Measurements from ENCODE around the gene B3GNT7. TPM values are rescaled to one million over a fixed set of nuclear protein-coding genes. Genes with fewer than 3 reads are reported as not detected.
A peak's percentile ranks its signal among the peaks of the same experiment; 100 is the strongest.
"Not testable (repeated sequence)": the region's sequence is repeated elsewhere in the genome, so short reads cannot be mapped to it uniquely, and the experiment has no call there.

B3GNT7 gene, protein sequence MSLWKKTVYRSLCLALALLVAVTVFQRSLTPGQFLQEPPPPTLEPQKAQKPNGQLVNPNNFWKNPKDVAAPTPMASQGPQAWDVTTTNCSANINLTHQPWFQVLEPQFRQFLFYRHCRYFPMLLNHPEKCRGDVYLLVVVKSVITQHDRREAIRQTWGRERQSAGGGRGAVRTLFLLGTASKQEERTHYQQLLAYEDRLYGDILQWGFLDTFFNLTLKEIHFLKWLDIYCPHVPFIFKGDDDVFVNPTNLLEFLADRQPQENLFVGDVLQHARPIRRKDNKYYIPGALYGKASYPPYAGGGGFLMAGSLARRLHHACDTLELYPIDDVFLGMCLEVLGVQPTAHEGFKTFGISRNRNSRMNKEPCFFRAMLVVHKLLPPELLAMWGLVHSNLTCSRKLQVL
- total RNA-seq (not detected), polyA plus RNA-seq (not detected)

GRCh38 chr2:231395188-231396057, at the start of gene B3GNT7:
B3GNT7 (plus strand) TSS chr2:231395710; CDS start chr2:231395804, 94 bp downstream.
- Histone ChIP-seq H3K27me3 (ENCODE audit: insufficient read depth, low read length) (peaks cover 10% of the 10 kb centered on the region), H3K27ac (ENCODE audit: low read depth, low read length) (no peak within 1 kb of the TSS), H3K9me3 (ENCODE audit: control insufficient read depth in 1 of 2, low read length in 2 of 2) (no peaks in the 10 kb centered on the region), H3K36me3 (ENCODE audit: insufficient read depth, low read length) (no peaks in the 10 kb centered on the region), H3K4me1 (ENCODE audit: insufficient read depth, low read length) (no peaks in the 10 kb centered on the region), H3K4me3 (ENCODE audit: low read length in 2 of 2) (no peak within 1 kb of the TSS)
- intact Hi-C loops (cut with micrococcal nuclease): no loop called here
- Mint-ChIP-seq H3K4me1 (peaks cover 1 to 14% (median 6%) of the 10 kb centered on the region in 4 donors), H3K4me3 (peak within 1 kb of the TSS in 6 of 8 donors; percentile 32 to 67 (median 54)), H3K27me3 (peaks cover 19 to 36% of the 10 kb centered on the region in 2 donors), H3K9me3 (peaks cover 0 to 2% (median 0%) of the 10 kb centered on the region in 8 donors), H3K36me3 (no peaks in the 10 kb centered on the region), H3K27ac (no peak within 1 kb of the TSS)
- ChIA-PET POLR2A (ENCODE audit: partially characterized antibody) (no interaction called here), CTCF (ENCODE audit: partially characterized antibody) (interaction anchor here (1.5 kb wide), 1 partner anchor 12 kb away, joined by 4 read pairs; no protein-coding TSS in a partner anchor)
- no peak for DNase-seq

- CTCF ChIA-PET (ENCODE audit: partially characterized antibody): no interaction called here
These were observed 48.4 kb upstream of the B3GNT7 start for GRCh38 chr2:231347081-231347480.

GRCh38 chr2:231347638-231348037, 47.9 kb upstream of the B3GNT7 start:
- Mint-ChIP-seq H3K4me3 (no peak overlapping the region), H3K27ac (no peak overlapping the region), H3K9me3 (no peaks in the 10 kb centered on the region), H3K27me3 (peaks cover 4 to 13% of the 10 kb centered on the region in 2 donors), H3K36me3 (no peaks in the 10 kb centered on the region), H3K4me1 (no peaks in the 10 kb centered on the region)
- CTCF ChIA-PET (ENCODE audit: partially characterized antibody): no interaction called here
- Histone ChIP-seq H3K9me3 (ENCODE audit: control insufficient read depth in 1 of 2, low read length in 2 of 2) (no peaks in the 10 kb centered on the region), H3K27me3 (ENCODE audit: insufficient read depth, low read length) (no peaks in the 10 kb centered on the region), H3K4me1 (ENCODE audit: insufficient read depth, low read length) (no peaks in the 10 kb centered on the region), H3K36me3 (ENCODE audit: insufficient read depth, low read length) (no peaks in the 10 kb centered on the region), H3K4me3 (ENCODE audit: low read length in 2 of 2) (no peak overlapping the region), H3K27ac (ENCODE audit: low read depth, low read length) (no peak overlapping the region)
- no peak for DNase-seq
- POLR2A ChIA-PET (ENCODE audit: partially characterized antibody): no interaction called here
- intact Hi-C loops (cut with micrococcal nuclease): no loop called here

More at GRCh38 chr2:231347081-231347480, 48.4 kb upstream of the B3GNT7 start:
- Mint-ChIP-seq H3K27me3 (peaks cover 4 to 12% of the 10 kb centered on the region in 2 donors), H3K27ac (no peak overlapping the region), H3K4me3 (no peak overlapping the region), H3K36me3 (no peaks in the 10 kb centered on the region), H3K9me3 (no peaks in the 10 kb centered on the region), H3K4me1 (no peaks in the 10 kb centered on the region)
- Histone ChIP-seq H3K4me3 (ENCODE audit: low read length in 2 of 2) (no peak overlapping the region), H3K4me1 (ENCODE audit: insufficient read depth, low read length) (no peaks in the 10 kb centered on the region), H3K27ac (ENCODE audit: low read depth, low read length) (no peak overlapping the region), H3K36me3 (ENCODE audit: insufficient read depth, low read length) (no peaks in the 10 kb centered on the region), H3K9me3 (ENCODE audit: control insufficient read depth in 1 of 2, low read length in 2 of 2) (no peaks in the 10 kb centered on the region), H3K27me3 (ENCODE audit: insufficient read depth, low read length) (no peaks in the 10 kb centered on the region)
- intact Hi-C loops (cut with micrococcal nuclease): no loop called here
- POLR2A ChIA-PET (ENCODE audit: partially characterized antibody): no interaction called here
- no peak for DNase-seq

GRCh38 chr2:231348173-231348572, 47.3 kb upstream of the B3GNT7 start:
- Histone ChIP-seq H3K36me3 (ENCODE audit: insufficient read depth, low read length) (no peaks in the 10 kb centered on the region), H3K4me3 (ENCODE audit: low read length in 2 of 2) (no peak overlapping the region), H3K27ac (ENCODE audit: low read depth, low read length) (no peak overlapping the region), H3K27me3 (ENCODE audit: insufficient read depth, low read length) (no peaks in the 10 kb centered on the region), H3K9me3 (ENCODE audit: control insufficient read depth in 1 of 2, low read length in 2 of 2) (no peaks in the 10 kb centered on the region), H3K4me1 (ENCODE audit: insufficient read depth, low read length) (no peaks in the 10 kb centered on the region)
- POLR2A ChIA-PET (ENCODE audit: partially characterized antibody): no interaction called here
- H3K4me1 Mint-ChIP-seq: no peaks in the 10 kb centered on the region
- H3K9me3 Mint-ChIP-seq: no peaks in the 10 kb centered on the region
- no peak for DNase-seq
- intact Hi-C loops (cut with micrococcal nuclease): no loop called here
- no peak overlapping the region for H3K4me3 Mint-ChIP-seq
- no peak overlapping the region for H3K27ac Mint-ChIP-seq
- peaks cover 4 to 13% of the 10 kb centered on the region in 2 donors for H3K27me3 Mint-ChIP-seq
- no peaks in the 10 kb centered on the region for H3K36me3 Mint-ChIP-seq
- CTCF ChIA-PET (ENCODE audit: partially characterized antibody): no interaction called here

GRCh38 chr2:231348704-231349373, 46.7 kb upstream of the B3GNT7 start:
- Mint-ChIP-seq H3K9me3 (no peaks in the 10 kb centered on the region), H3K4me1 (no peaks in the 10 kb centered on the region), H3K27ac (no peak overlapping the region), H3K4me3 (no peak overlapping the region), H3K27me3 (peaks cover 4 to 13% of the 10 kb centered on the region in 2 donors), H3K36me3 (no peaks in the 10 kb centered on the region)
- ChIA-PET CTCF (ENCODE audit: partially characterized antibody) (no interaction called here), POLR2A (ENCODE audit: partially characterized antibody) (no interaction called here)
- H3K4me1 ChIP-seq (ENCODE audit: insufficient read depth, low read length): no peaks in the 10 kb centered on the region
- H3K9me3 ChIP-seq (ENCODE audit: control insufficient read depth in 1 of 2, low read length in 2 of 2): no peaks in the 10 kb centered on the region
- no peak overlapping the region for H3K4me3 ChIP-seq (ENCODE audit: low read length in 2 of 2)
- no peak overlapping the region for H3K27ac ChIP-seq (ENCODE audit: low read depth, low read length)
- intact Hi-C loops (cut with micrococcal nuclease): no loop called here
- H3K27me3 ChIP-seq (ENCODE audit: insufficient read depth, low read length): no peaks in the 10 kb centered on the region
- H3K36me3 ChIP-seq (ENCODE audit: insufficient read depth, low read length): no peaks in the 10 kb centered on the region
- DNase-seq: no peak

GRCh38 chr2:231349374-231349735, 46.2 kb upstream of the B3GNT7 start:
- H3K27me3 Mint-ChIP-seq: peaks cover 4 to 11% of the 10 kb centered on the region in 2 donors
- H3K27ac Mint-ChIP-seq; H3K4me1 ChIP-seq (ENCODE audit: insufficient read depth, low read length); H3K4me3 ChIP-seq (ENCODE audit: low read length in 2 of 2); H3K36me3 ChIP-seq (ENCODE audit: insufficient read depth, low read length); H3K9me3 ChIP-seq (ENCODE audit: control insufficient read depth in 1 of 2, low read length in 2 of 2); H3K9me3 Mint-ChIP-seq; H3K4me3 Mint-ChIP-seq; H3K27me3 ChIP-seq (ENCODE audit: insufficient read depth, low read length); intact Hi-C loops (cut with micrococcal nuclease); H3K27ac ChIP-seq (ENCODE audit: low read depth, low read length); DNase-seq; H3K4me1 Mint-ChIP-seq; POLR2A ChIA-PET (ENCODE audit: partially characterized antibody); H3K36me3 Mint-ChIP-seq; CTCF ChIA-PET (ENCODE audit: partially characterized antibody): not testable (repeated sequence)

GRCh38 chr2:231351648-231352047, 43.9 kb upstream of the B3GNT7 start:
- ChIA-PET CTCF (ENCODE audit: partially characterized antibody) (no interaction called here), POLR2A (ENCODE audit: partially characterized antibody) (no interaction called here)
- Histone ChIP-seq H3K27me3 (ENCODE audit: insufficient read depth, low read length) (no peaks in the 10 kb centered on the region), H3K4me1 (ENCODE audit: insufficient read depth, low read length) (no peaks in the 10 kb centered on the region), H3K27ac (ENCODE audit: low read depth, low read length) (no peak overlapping the region), H3K36me3 (ENCODE audit: insufficient read depth, low read length) (no peaks in the 10 kb centered on the region), H3K4me3 (ENCODE audit: low read length in 2 of 2) (no peak overlapping the region), H3K9me3 (ENCODE audit: control insufficient read depth in 1 of 2, low read length in 2 of 2) (no peaks in the 10 kb centered on the region)
- H3K36me3 Mint-ChIP-seq: no peaks in the 10 kb centered on the region
- intact Hi-C loops (cut with micrococcal nuclease): no loop called here
- H3K4me1 Mint-ChIP-seq: no peaks in the 10 kb centered on the region
- no peaks in the 10 kb centered on the region for H3K9me3 Mint-ChIP-seq
- no peak overlapping the region for H3K4me3 Mint-ChIP-seq
- H3K27ac Mint-ChIP-seq: no peak overlapping the region
- no peak for DNase-seq
- H3K27me3 Mint-ChIP-seq: peaks cover 4 to 9% of the 10 kb centered on the region in 2 donors
